Measurements from ENCODE around the gene PIP4K2A. TPM values are rescaled to one million over a fixed set of nuclear protein-coding genes. Genes with fewer than 3 reads are reported as not detected.

The PIP4K2A gene
- 34.9 TPM for total RNA-seq

GRCh38 chr10:22714479-22715289 lies at the start of gene PIP4K2A:
TSS of gene PIP4K2A (minus strand) at chr10:22714578. CDS start at chr10:22714326, 252 bp downstream.
- peak within 1 kb of the TSS; percentile 89 to 96 for H3K4me3 ChIP-seq
- H3K27ac ChIP-seq = peak within 1 kb of the TSS; percentile 90 to 92
- H3K9me3 ChIP-seq = no peaks in the 10 kb centered on the region
- no peaks in the 10 kb centered on the region for H3K27me3 ChIP-seq
- peak in 1 of 2 donors; percentile 86 for DNase-seq (ENCODE audit: low spot score in 2 of 2)
- TF ChIP-seq, protein P1, sequence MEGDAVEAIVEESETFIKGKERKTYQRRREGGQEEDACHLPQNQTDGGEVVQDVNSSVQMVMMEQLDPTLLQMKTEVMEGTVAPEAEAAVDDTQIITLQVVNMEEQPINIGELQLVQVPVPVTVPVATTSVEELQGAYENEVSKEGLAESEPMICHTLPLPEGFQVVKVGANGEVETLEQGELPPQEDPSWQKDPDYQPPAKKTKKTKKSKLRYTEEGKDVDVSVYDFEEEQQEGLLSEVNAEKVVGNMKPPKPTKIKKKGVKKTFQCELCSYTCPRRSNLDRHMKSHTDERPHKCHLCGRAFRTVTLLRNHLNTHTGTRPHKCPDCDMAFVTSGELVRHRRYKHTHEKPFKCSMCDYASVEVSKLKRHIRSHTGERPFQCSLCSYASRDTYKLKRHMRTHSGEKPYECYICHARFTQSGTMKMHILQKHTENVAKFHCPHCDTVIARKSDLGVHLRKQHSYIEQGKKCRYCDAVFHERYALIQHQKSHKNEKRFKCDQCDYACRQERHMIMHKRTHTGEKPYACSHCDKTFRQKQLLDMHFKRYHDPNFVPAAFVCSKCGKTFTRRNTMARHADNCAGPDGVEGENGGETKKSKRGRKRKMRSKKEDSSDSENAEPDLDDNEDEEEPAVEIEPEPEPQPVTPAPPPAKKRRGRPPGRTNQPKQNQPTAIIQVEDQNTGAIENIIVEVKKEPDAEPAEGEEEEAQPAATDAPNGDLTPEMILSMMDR (IDR thresholded peaks at IDR 0.05) = no peak
- H3K36me3 ChIP-seq = no peaks in the 10 kb centered on the region
- intact Hi-C loops (cut with DNase I) = loop anchor here (2.0 to 10.0 kb wide), 14 partner anchors 53 to 1187 kb away; partner anchors contain the start of genes DNAJC1, MSRB2 and SKIDA1
- peaks cover 0 to 14% of the 10 kb centered on the region in 2 donors for H3K4me1 ChIP-seq

- no peak overlapping the region for H3K4me3 ChIP-seq
- intact Hi-C loops (cut with DNase I) = no loop called here
- H3K9me3 ChIP-seq = no peaks in the 10 kb centered on the region
- DNase-seq (ENCODE audit: low spot score in 2 of 2) = no peak
- H3K27me3 ChIP-seq = no peaks in the 10 kb centered on the region
- H3K36me3 ChIP-seq = no peaks in the 10 kb centered on the region
- TF ChIP-seq, protein P1 (IDR thresholded peaks at IDR 0.05) = no peak
- H3K27ac ChIP-seq = no peak overlapping the region
- H3K4me1 ChIP-seq = peaks cover 0 to 18% of the 10 kb centered on the region in 2 donors
Measured at GRCh38 chr10:22761569-22762220, 47.3 kb upstream of the PIP4K2A start.

DNA sequence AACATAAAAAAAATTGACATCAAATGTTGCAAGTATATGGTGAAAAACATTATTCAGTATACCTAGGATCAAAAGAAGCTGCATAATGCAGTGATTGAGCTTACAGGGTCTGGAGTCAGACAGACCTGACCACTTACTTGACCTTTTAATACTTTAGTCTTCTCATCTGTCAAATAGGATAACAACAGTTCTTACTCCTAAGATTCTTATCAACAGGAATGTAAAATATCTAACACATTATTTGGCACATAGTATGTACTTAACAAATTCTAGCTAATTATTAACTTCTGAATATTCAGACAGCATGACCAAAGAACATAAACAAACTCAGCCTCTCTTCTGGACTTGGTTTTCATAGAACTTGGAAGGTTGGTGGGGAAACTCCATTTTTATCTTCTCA lies 45.6 kb upstream of the PIP4K2A start:
- H3K4me1 ChIP-seq = peaks cover 0 to 8% of the 10 kb centered on the region in 2 donors
- H3K27ac ChIP-seq = no peak overlapping the region
- intact Hi-C loops (cut with DNase I) = no loop called here
- TF ChIP-seq, protein P1 (IDR thresholded peaks at IDR 0.05) = no peak
- H3K9me3 ChIP-seq = no peaks in the 10 kb centered on the region
- no peak overlapping the region for H3K4me3 ChIP-seq
- DNase-seq (ENCODE audit: low spot score in 2 of 2) = no peak
- no peaks in the 10 kb centered on the region for H3K36me3 ChIP-seq
- no peaks in the 10 kb centered on the region for H3K27me3 ChIP-seq

GRCh38 chr10:22758867-22759266 lies 44.5 kb upstream of the PIP4K2A start:
- Histone ChIP-seq H3K36me3 (no peaks in the 10 kb centered on the region), H3K4me3 (no peak overlapping the region), H3K4me1 (no peaks in the 10 kb centered on the region), H3K9me3 (no peaks in the 10 kb centered on the region), H3K27me3 (no peaks in the 10 kb centered on the region), H3K27ac (no peak overlapping the region)
- DNase-seq (ENCODE audit: low spot score in 2 of 2) = no peak
- TF ChIP-seq, protein P1 (IDR thresholded peaks at IDR 0.05) = no peak
- intact Hi-C loops (cut with DNase I) = no loop called here

DNA sequence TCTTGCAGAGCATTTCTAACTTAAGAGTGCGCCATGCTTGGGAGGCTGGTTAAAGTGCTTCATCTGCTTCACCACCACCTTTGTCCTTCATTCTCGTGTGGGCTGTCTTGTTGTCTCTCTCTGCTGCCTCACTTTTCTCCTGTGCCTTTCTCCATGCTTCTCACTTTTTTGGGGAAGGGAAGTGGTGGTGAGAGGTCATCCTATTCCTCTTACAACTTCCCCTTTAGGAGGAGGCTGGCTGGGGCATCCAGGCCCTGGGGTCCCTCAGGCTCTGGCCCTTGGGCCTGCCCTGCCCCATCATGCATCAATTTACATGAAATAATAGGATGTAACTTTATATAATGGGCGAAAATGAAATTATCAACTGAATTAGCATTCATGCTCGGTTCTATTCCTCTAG lies 39.9 kb upstream of the PIP4K2A start:
- H3K27ac ChIP-seq = no peak overlapping the region
- H3K36me3 ChIP-seq = no peaks in the 10 kb centered on the region
- H3K4me1 ChIP-seq = no peaks in the 10 kb centered on the region
- intact Hi-C loops (cut with DNase I) = no loop called here
- TF ChIP-seq, protein P1 (IDR thresholded peaks at IDR 0.05) = no peak
- no peak overlapping the region for H3K4me3 ChIP-seq
- no peaks in the 10 kb centered on the region for H3K27me3 ChIP-seq
- no peaks in the 10 kb centered on the region for H3K9me3 ChIP-seq
- no peak for DNase-seq (ENCODE audit: low spot score in 2 of 2)
